IMR-90 (cell line): ENCODE measurements around the gene MAK.
A peak's percentile ranks its signal among the peaks of the same experiment; 100 is the strongest.

ENCODE experiments used
- FOS ChIP-seq: fragments of 150-350 bp; IDR thresholded peaks from 2 replicates; pipeline ENCODE4 v1.6.1; 2016; ENCODE audit warnings: low read depth, low read length
- MAZ ChIP-seq: IDR thresholded peaks from 2 replicates; pipeline ENCODE4 v1.6.1; 2012; ENCODE audit warnings: low read depth, mild to moderate bottlenecking, low read length, improper control_type of control experiment, moderate library complexity, borderline replicate concordance
- TF ChIP-seq, protein P1 (sequence below): conservative IDR thresholded peaks from 2 replicates; pipeline ENCODE4 v1.5.1; 2012; ENCODE audit warnings: mild to moderate bottlenecking, low read depth, low read length, improper control_type of control experiment

DNA sequence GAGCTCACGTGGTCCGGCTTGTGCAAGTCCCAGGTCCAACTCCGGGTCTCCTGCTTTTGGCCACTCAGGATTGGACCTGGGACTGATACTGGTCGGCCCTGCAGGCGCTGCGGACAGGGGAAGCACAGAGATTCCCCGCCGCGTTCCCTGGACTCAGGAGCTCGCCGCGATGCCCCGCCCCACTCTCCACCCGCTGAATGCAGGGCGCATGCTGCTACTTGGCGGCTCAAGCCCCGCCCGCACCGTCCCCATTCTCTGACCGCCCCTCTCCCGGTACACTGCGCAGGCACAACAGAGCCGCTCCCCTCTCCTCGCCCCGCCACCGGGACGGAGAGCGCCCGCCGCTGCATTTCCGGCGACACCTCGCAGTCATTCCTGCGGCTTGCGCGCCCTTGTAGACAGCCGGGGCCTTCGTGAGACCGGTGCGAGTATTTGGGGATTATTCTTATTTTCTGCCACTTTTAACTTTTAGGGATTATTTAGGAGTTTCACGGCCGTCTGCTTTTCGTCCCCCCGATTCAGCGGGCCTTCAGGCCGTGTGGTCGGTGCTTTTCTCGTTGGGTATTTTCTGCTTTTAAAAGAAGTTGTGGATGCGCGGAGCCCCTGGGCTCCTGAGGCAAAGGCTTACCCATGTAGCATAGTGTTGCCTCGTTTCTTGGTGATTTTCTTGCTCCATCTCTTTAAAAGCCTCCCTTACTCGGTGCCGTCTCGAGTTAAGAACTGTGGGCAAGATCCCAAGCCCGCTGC lies 115.3 kb downstream of the MAK start, which contains the start of gene TMEM14C:
- TF ChIP-seq, protein P1, sequence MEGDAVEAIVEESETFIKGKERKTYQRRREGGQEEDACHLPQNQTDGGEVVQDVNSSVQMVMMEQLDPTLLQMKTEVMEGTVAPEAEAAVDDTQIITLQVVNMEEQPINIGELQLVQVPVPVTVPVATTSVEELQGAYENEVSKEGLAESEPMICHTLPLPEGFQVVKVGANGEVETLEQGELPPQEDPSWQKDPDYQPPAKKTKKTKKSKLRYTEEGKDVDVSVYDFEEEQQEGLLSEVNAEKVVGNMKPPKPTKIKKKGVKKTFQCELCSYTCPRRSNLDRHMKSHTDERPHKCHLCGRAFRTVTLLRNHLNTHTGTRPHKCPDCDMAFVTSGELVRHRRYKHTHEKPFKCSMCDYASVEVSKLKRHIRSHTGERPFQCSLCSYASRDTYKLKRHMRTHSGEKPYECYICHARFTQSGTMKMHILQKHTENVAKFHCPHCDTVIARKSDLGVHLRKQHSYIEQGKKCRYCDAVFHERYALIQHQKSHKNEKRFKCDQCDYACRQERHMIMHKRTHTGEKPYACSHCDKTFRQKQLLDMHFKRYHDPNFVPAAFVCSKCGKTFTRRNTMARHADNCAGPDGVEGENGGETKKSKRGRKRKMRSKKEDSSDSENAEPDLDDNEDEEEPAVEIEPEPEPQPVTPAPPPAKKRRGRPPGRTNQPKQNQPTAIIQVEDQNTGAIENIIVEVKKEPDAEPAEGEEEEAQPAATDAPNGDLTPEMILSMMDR, result no peak
- peak; percentile 96 for TF ChIP-seq MAZ
- TF ChIP-seq FOS, result no peak
